A549 (cell line): ENCODE data around the gene IRS4. TPM values are rescaled to one million over a fixed set of nuclear protein-coding genes. Genes with fewer than 3 reads are reported as not detected.
A peak's percentile ranks its signal among the peaks of the same experiment; 100 is the strongest.

Source experiments
- ATAC-seq, 2 experiments: fragments of 200-7000 bp in 1 of 2; fragments of >200 bp in 1 of 2; cut with Nextera tagmentation in 1 of 2; cut with Tn5 transposase in 1 of 2; 3 replicates each; pipeline versions ENCODE4 v1.8.0 to v1.9.1; 2018 to 2020; ENCODE audit warnings: mild to moderate bottlenecking in 1 of 2, moderate library complexity in 1 of 2
- CTCF ChIA-PET: fragments of 300-600 bp; sonication (Branson Sonifier 250); formaldehyde crosslinking; extraction: SDS; loops from one replicate; lab custom pipeline; 2021; ENCODE audit warnings: antibody characterized with exemption, inconsistent platforms; lab: Yijun Ruan, JAX
- POLR2A ChIA-PET: fragments of 350-600 bp; formaldehyde crosslinking; extraction: SDS; loops from one replicate; lab custom pipeline; 2021; ENCODE audit warnings: antibody characterized with exemption, inconsistent platforms; lab: Yijun Ruan, JAX
- DNase-seq, 2 experiments: peaks; one replicate each; pipeline versions ENCODE4 v3.0.0 to v3.0.0-alpha.2; 2011 to 2016; ENCODE audit warnings: low read depth in 1 of 2, low spot score in 1 of 2
- FAIRE-seq: peaks from 2 replicates; lab custom pipeline; 2011; peaks lifted over from hg19 to GRCh38; lab: Jason Lieb, UNC
- H3K27ac ChIP-seq, 2 experiments: fragments of >200 bp; sonication (Bioruptor Twin); formaldehyde crosslinking; 3 replicates each; pipeline ENCODE4 v1.5.1; 2016 to 2017
- H3K4me1 ChIP-seq: fragments of >200 bp; sonication (Bioruptor Twin); formaldehyde crosslinking; 3 replicates; pipeline ENCODE4 v1.6.1; 2016
- H3K4me2 ChIP-seq: fragments of >200 bp; sonication (Bioruptor Twin); formaldehyde crosslinking; 3 replicates; pipeline ENCODE4 v1.6.1; 2016
- H3K4me3 ChIP-seq: fragments of >200 bp; sonication (Bioruptor Twin); formaldehyde crosslinking; 3 replicates; pipeline ENCODE4 v1.5.1; 2016
- H3K9me3 ChIP-seq: fragments of >200 bp; sonication (Bioruptor Twin); formaldehyde crosslinking; 3 replicates; pipeline ENCODE4 v1.6.1; 2016
- CBX2 ChIP-seq: fragments of 200-600 bp; sonication (generic); IDR thresholded peaks from 2 replicates; pipeline ENCODE4 v1.6.1; 2016; ENCODE audit warnings: low read depth, mild to moderate bottlenecking, borderline replicate concordance
- CHD2 ChIP-seq: fragments of 150-350 bp; IDR thresholded peaks from 2 replicates; pipeline ENCODE4 v1.6.1; 2014; ENCODE audit warnings: low read length; ENCODE audit not compliant: partially characterized antibody
- EHF ChIP-seq: fragments of 250-450 bp; sonication (Bioruptor Pico); IDR thresholded peaks from 2 replicates; pipeline ENCODE4 v1.5.0; 2020; ENCODE audit warnings: mild to moderate bottlenecking
- ESRRA ChIP-seq: fragments of 150-350 bp; IDR thresholded peaks from 2 replicates; pipeline ENCODE4 v1.6.1; 2014; ENCODE audit warnings: mild to moderate bottlenecking, low read length, borderline replicate concordance
- FOXS1 ChIP-seq: fragments of 250-450 bp; sonication (Bioruptor Pico); IDR thresholded peaks from 2 replicates; pipeline ENCODE4 v1.5.0; 2020; ENCODE audit warnings: mild to moderate bottlenecking, moderate library complexity
- GATA3 ChIP-seq: IDR thresholded peaks from 2 replicates; pipeline ENCODE4 v1.6.1; 2012; ENCODE audit warnings: borderline replicate concordance
- HDAC2 ChIP-seq: fragments of 200-600 bp; sonication (generic); IDR thresholded peaks from 2 replicates; pipeline ENCODE4 v1.6.1; 2016
- HMGXB4 ChIP-seq: fragments of 250-450 bp; sonication (Bioruptor Pico); IDR thresholded peaks from 2 replicates; pipeline ENCODE4 v1.5.0; 2021; ENCODE audit warnings: mild to moderate bottlenecking, moderate library complexity, borderline replicate concordance
- HOXA7 ChIP-seq: fragments of 250-450 bp; sonication (Bioruptor Pico); IDR thresholded peaks from 2 replicates; pipeline ENCODE4 v1.5.0; 2020; ENCODE audit warnings: mild to moderate bottlenecking, moderate library complexity
- HOXB5 ChIP-seq: fragments of 250-450 bp; sonication (Bioruptor Pico); IDR thresholded peaks from 2 replicates; pipeline ENCODE4 v1.5.0; 2020; ENCODE audit warnings: mild to moderate bottlenecking, moderate library complexity
- JUN ChIP-seq, 2 experiments: fragments of >200 bp; sonication (Bioruptor Twin); formaldehyde crosslinking; IDR thresholded peaks; 2 replicates in 1 of 2; 3 replicates in 1 of 2; pipeline ENCODE4 v1.6.1; 2016 to 2017
- JUNB ChIP-seq: fragments of >200 bp; sonication (Bioruptor Twin); formaldehyde crosslinking; IDR thresholded peaks from 2 replicates; pipeline ENCODE4 v1.6.1; 2016
- MAFK ChIP-seq: fragments of 450-650 bp; IDR thresholded peaks from 2 replicates; pipeline ENCODE4 v1.6.1; 2014; ENCODE audit not compliant: partially characterized antibody
- MAZ ChIP-seq: fragments of 150-350 bp; IDR thresholded peaks from 2 replicates; pipeline ENCODE4 v1.6.1; 2014; ENCODE audit warnings: antibody characterized with exemption, low read depth, low read length, borderline replicate concordance
- NFE2L2 ChIP-seq: fragments of 150-350 bp; conservative IDR thresholded peaks from 2 replicates; pipeline ENCODE4 v1.6.1; 2014; ENCODE audit warnings: low read length
- POLR2A ChIP-seq: IDR thresholded peaks from 2 replicates; pipeline ENCODE4 v1.6.1; 2012; ENCODE audit warnings: mild to moderate bottlenecking, low read length
- POLR2AphosphoS2 ChIP-seq: conservative IDR thresholded peaks from 2 replicates; pipeline ENCODE4 v1.6.1; 2012; ENCODE audit warnings: low read length, improper control_type of control experiment, inconsistent platforms
- RARB ChIP-seq: fragments of 250-450 bp; sonication (Bioruptor Pico); IDR thresholded peaks from 2 replicates; pipeline ENCODE4 v1.8.0; 2021; ENCODE audit warnings: mild to moderate bottlenecking, moderate library complexity
- TP53 ChIP-seq: fragments of 250-450 bp; sonication (Bioruptor Pico); IDR thresholded peaks from 2 replicates; pipeline ENCODE4 v1.5.0; 2021; ENCODE audit warnings: mild to moderate bottlenecking, moderate library complexity
- ZFP36 ChIP-seq: fragments of 450-650 bp; IDR thresholded peaks from 2 replicates; pipeline ENCODE4 v1.6.1; 2014; ENCODE audit warnings: borderline replicate concordance; ENCODE audit not compliant: partially characterized antibody
- WGBS: methylation state at CpG from one replicate; pipeline ENCODE4 v1.1.6; 2017; ENCODE audit errors: missing lambda C conversion rate; 5-methylcytosine and 5-hydroxymethylcytosine counted together
- polyA minus RNA-seq: library from RNA; depleted of rRNA, polyadenylated mRNA; stranded (reverse); fragments of >200 nt; gene quantifications from 2 replicates; pipeline ENCODE4 v1.2.3, GENCODE V29; 2011; rRNA and poly(A)+ RNA removed
- polyA plus RNA-seq, 4 experiments: library from polyadenylated mRNA; depleted of rRNA in 3 of 4; stranded (reverse); fragments of >200 nt; fragmentation: RNase III in 1 of 4; extraction: RNeasy Plus Mini Kit Qiagen cat#74134 plus additional on column Dnase treatment in 1 of 4; gene quantifications; 2 replicates in 3 of 4; 3 replicates in 1 of 4; pipeline ENCODE4 v1.2.3, GENCODE V29; 2011 to 2017
- TF ChIP-seq, protein P1 (sequence below): fragments of 450-650 bp; IDR thresholded peaks from 2 replicates; pipeline ENCODE4 v1.6.1; 2014; ENCODE audit warnings: antibody characterized with exemption
- TF ChIP-seq, protein P2 (sequence below): fragments of >200 bp; sonication (Bioruptor Twin); formaldehyde crosslinking; IDR thresholded peaks from 3 replicates; pipeline ENCODE4 v1.5.1; 2016
- TF ChIP-seq, protein P3 (sequence below): IDR thresholded peaks from 2 replicates; pipeline ENCODE4 v1.6.1; 2012; ENCODE audit warnings: low read depth, borderline replicate concordance
- TF ChIP-seq, protein P4 (sequence below): IDR thresholded peaks from 2 replicates; pipeline ENCODE4 v1.6.1; 2012

Gene IRS4
- not detected in 2 replicates for polyA plus RNA-seq (2011; rRNA removed)
- polyA plus RNA-seq (2012; cell fraction: cytosol; rRNA removed) = not detected in 2 replicates
- not detected in 2 replicates for polyA plus RNA-seq (2012; cell fraction: nucleus; rRNA removed)
- polyA plus RNA-seq (2017; fragmentation: RNase III; extraction: RNeasy Plus Mini Kit Qiagen cat#74134 plus additional on column Dnase treatment) = not detected in 3 replicates
- polyA minus RNA-seq = not detected in 2 replicates

- no peak within 1 kb of the TSS for H3K27ac ChIP-seq
- peaks cover 6% of the 10 kb centered on the region; the same call in 1 of the 3 replicates for H3K4me1 ChIP-seq
- ChIA-PET CTCF (interaction anchor here (1.9 kb wide), 1 partner anchor 10 kb away, joined by 5 read pairs; no protein-coding TSS in a partner anchor), POLR2A (no interaction called here)
- FAIRE-seq (no peak), ATAC-seq (peak; percentile 64 to 78), DNase-seq (peak in 1 of 2 experiments; percentile 28)
- no peak for TF ChIP-seq GATA3
- TF ChIP-seq, protein P1, sequence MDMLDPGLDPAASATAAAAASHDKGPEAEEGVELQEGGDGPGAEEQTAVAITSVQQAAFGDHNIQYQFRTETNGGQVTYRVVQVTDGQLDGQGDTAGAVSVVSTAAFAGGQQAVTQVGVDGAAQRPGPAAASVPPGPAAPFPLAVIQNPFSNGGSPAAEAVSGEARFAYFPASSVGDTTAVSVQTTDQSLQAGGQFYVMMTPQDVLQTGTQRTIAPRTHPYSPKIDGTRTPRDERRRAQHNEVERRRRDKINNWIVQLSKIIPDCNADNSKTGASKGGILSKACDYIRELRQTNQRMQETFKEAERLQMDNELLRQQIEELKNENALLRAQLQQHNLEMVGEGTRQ = 0 out of 2 replicates have a peak, but pooled peaks have one; percentile 29
- H3K4me2 ChIP-seq = peak within 1 kb of the TSS; percentile 92
- 7% methylated on average over 23 of the region's 62 CpGs for WGBS
- no peaks in the 10 kb centered on the region; the same call in 2 of the 3 replicates for H3K9me3 ChIP-seq
- peak within 1 kb of the TSS; percentile 47 for H3K4me3 ChIP-seq
Observed at GRCh38 chrX:108736509-108737479, at the start of gene IRS4. Gene IRS4, minus strand, starts transcription at chrX:108736563.

DNA sequence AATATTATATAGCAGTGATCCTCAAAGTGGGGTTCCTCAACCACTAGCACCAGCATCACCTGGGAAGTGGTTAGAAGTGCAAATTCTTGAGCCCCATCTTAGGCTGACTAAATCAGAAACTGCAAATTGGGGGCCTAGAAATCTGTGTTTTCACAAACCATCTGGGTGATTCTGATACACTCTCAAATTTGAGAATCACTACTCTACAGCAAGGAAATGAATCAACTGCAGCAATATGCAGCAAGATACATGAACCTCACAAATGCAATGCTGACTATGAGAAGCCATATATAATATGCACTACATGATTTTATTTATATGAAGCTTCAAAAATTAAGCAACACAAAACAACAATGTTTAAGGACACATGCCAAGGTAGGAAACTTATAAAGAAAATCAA lies 36.2 kb upstream of the IRS4 start:
- FAIRE-seq = peak; percentile 90
- CTCF ChIA-PET = no interaction called here
- Histone ChIP-seq H3K4me2 (no peak overlapping the region), H3K9me3 (no peaks in the 10 kb centered on the region), H3K4me1 (no peaks in the 10 kb centered on the region), H3K27ac (no peak overlapping the region)
- POLR2A ChIA-PET = no interaction called here
- DNase-seq = no peak
- TF ChIP-seq, protein P2, sequence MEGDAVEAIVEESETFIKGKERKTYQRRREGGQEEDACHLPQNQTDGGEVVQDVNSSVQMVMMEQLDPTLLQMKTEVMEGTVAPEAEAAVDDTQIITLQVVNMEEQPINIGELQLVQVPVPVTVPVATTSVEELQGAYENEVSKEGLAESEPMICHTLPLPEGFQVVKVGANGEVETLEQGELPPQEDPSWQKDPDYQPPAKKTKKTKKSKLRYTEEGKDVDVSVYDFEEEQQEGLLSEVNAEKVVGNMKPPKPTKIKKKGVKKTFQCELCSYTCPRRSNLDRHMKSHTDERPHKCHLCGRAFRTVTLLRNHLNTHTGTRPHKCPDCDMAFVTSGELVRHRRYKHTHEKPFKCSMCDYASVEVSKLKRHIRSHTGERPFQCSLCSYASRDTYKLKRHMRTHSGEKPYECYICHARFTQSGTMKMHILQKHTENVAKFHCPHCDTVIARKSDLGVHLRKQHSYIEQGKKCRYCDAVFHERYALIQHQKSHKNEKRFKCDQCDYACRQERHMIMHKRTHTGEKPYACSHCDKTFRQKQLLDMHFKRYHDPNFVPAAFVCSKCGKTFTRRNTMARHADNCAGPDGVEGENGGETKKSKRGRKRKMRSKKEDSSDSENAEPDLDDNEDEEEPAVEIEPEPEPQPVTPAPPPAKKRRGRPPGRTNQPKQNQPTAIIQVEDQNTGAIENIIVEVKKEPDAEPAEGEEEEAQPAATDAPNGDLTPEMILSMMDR = no peak
- no peak for TF ChIP-seq ESRRA
- no peak for TF ChIP-seq HOXB5 (CRISPR knock-in tag)
- TF ChIP-seq JUNB = no peak
- TF ChIP-seq HOXA7 (CRISPR knock-in tag) = no peak
- no peak for TF ChIP-seq POLR2AphosphoS2
- no peak for TF ChIP-seq JUN (IDR thresholded peaks at IDR 0.05)
- no peak for TF ChIP-seq TP53 (CRISPR knock-in tag)
- TF ChIP-seq MAFK = no peak
- no peak for TF ChIP-seq NFE2L2
- TF ChIP-seq, protein P3, sequence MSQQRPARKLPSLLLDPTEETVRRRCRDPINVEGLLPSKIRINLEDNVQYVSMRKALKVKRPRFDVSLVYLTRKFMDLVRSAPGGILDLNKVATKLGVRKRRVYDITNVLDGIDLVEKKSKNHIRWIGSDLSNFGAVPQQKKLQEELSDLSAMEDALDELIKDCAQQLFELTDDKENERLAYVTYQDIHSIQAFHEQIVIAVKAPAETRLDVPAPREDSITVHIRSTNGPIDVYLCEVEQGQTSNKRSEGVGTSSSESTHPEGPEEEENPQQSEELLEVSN = no peak
- no peak for TF ChIP-seq POLR2A
- no peak for TF ChIP-seq ZFP36
- no peak for TF ChIP-seq HDAC2
- TF ChIP-seq CHD2 = no peak
- TF ChIP-seq FOXS1 (CRISPR knock-in tag) = no peak
- no peak for TF ChIP-seq RARB (CRISPR knock-in tag)
- no peak for TF ChIP-seq EHF (CRISPR knock-in tag)
- TF ChIP-seq, all 56 proteins: peak for 0
- no peak for ATAC-seq
- no peak overlapping the region for H3K4me3 ChIP-seq

DNA sequence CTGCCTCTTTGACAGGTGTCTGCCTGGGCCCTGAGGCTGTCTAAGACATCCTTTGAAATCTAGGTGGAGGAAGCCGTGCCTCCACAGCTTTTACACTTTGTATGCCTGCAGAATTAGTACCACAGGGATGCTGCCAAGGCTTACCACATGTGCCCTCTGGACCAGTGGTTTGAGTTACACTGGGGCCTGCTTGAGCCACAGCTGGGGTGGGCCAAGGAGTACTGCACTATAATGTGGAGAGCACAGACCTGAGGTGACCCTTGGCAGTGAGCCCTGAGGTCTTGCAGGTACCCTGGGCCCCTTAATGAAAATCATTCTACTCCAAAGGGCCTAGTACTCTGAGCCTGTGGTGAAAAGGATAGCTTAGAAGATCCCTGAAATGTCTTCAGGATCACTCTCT lies 27.2 kb upstream of the IRS4 start:
- no peak for DNase-seq
- Histone ChIP-seq H3K4me3 (no peak overlapping the region), H3K9me3 (no peaks in the 10 kb centered on the region), H3K27ac (no peak overlapping the region), H3K4me2 (no peak overlapping the region), H3K4me1 (no peaks in the 10 kb centered on the region)
- ATAC-seq = no peak
- WGBS = no CpG with 5 or more reads among the region's 1 CpG
- POLR2A ChIA-PET = no interaction called here
- FAIRE-seq = no peak
- CTCF ChIA-PET = no interaction called here
- no peak for TF ChIP-seq CBX2
- no peak for TF ChIP-seq JUNB
- TF ChIP-seq HMGXB4 = no peak
- TF ChIP-seq MAZ = no peak
- TF ChIP-seq, protein P4, sequence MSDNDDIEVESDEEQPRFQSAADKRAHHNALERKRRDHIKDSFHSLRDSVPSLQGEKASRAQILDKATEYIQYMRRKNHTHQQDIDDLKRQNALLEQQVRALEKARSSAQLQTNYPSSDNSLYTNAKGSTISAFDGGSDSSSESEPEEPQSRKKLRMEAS = no peak
- no peak for TF ChIP-seq CHD2
- no peak for TF ChIP-seq NFE2L2
- TF ChIP-seq, protein P1 = no peak
- TF ChIP-seq POLR2AphosphoS2 = no peak
